Type B pancreatic cell (in vitro differentiated cells): ENCODE data around the gene TPGS2. TPM values are rescaled to one million over a fixed set of nuclear protein-coding genes. Genes with fewer than 3 reads are reported as not detected.

Experiments
- DNase-seq: peaks from one replicate; pipeline ENCODE4 v3.0.0; 2021; ENCODE audit warnings: mixed read lengths; ENCODE audit not compliant: unreplicated experiment; ENCODE audit errors: extremely low spot score
- H3K27ac Mint-ChIP-seq: 2 replicates; pipeline ENCODE4 v1.8.0; 2021; ENCODE audit warnings: mild to moderate bottlenecking, mixed read lengths
- H3K27me3 Mint-ChIP-seq: 2 replicates; pipeline ENCODE4 v1.8.0; 2021; ENCODE audit warnings: mixed read lengths
- H3K36me3 Mint-ChIP-seq: 2 replicates; pipeline ENCODE4 v1.8.0; 2021; ENCODE audit warnings: mixed read lengths
- H3K4me1 Mint-ChIP-seq: one replicate; pipeline ENCODE4 v1.8.0; 2021; ENCODE audit warnings: mixed read lengths; ENCODE audit not compliant: unreplicated experiment
- H3K4me3 Mint-ChIP-seq: 2 replicates; pipeline ENCODE4 v1.8.0; 2021; ENCODE audit warnings: mild to moderate bottlenecking, mixed read lengths
- H3K9me3 Mint-ChIP-seq: 2 replicates; pipeline ENCODE4 v1.8.0; 2021; ENCODE audit warnings: mixed read lengths
- total RNA-seq: library from RNA; stranded (reverse); gene quantifications from 2 replicates; pipeline ENCODE4 v1.2.1, GENCODE V29; 2021; ENCODE audit warnings: low replicate concordance
- TF ChIP-seq, protein P1 (sequence below): fragments of 200-600 bp; sonication (generic); conservative IDR thresholded peaks from 2 replicates; pipeline ENCODE4 v1.5.0; 2021; ENCODE audit warnings: antibody characterized with exemption, mild to moderate bottlenecking

TPGS2 gene
- total RNA-seq, 1 donor from 2014 or later = 121 TPM

GRCh38 chr18:36813824-36814223, 15.0 kb downstream of the TPGS2 start:
- no peaks in the 10 kb centered on the region for H3K9me3 Mint-ChIP-seq
- H3K4me3 Mint-ChIP-seq = no peak overlapping the region
- H3K36me3 Mint-ChIP-seq = peaks cover 28% of the 10 kb centered on the region
- DNase-seq = no peak
- no peaks in the 10 kb centered on the region for H3K27me3 Mint-ChIP-seq
- TF ChIP-seq, protein P1, sequence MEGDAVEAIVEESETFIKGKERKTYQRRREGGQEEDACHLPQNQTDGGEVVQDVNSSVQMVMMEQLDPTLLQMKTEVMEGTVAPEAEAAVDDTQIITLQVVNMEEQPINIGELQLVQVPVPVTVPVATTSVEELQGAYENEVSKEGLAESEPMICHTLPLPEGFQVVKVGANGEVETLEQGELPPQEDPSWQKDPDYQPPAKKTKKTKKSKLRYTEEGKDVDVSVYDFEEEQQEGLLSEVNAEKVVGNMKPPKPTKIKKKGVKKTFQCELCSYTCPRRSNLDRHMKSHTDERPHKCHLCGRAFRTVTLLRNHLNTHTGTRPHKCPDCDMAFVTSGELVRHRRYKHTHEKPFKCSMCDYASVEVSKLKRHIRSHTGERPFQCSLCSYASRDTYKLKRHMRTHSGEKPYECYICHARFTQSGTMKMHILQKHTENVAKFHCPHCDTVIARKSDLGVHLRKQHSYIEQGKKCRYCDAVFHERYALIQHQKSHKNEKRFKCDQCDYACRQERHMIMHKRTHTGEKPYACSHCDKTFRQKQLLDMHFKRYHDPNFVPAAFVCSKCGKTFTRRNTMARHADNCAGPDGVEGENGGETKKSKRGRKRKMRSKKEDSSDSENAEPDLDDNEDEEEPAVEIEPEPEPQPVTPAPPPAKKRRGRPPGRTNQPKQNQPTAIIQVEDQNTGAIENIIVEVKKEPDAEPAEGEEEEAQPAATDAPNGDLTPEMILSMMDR = no peak
- H3K27ac Mint-ChIP-seq = no peak overlapping the region
- peaks cover 11% of the 10 kb centered on the region for H3K4me1 Mint-ChIP-seq

DNA sequence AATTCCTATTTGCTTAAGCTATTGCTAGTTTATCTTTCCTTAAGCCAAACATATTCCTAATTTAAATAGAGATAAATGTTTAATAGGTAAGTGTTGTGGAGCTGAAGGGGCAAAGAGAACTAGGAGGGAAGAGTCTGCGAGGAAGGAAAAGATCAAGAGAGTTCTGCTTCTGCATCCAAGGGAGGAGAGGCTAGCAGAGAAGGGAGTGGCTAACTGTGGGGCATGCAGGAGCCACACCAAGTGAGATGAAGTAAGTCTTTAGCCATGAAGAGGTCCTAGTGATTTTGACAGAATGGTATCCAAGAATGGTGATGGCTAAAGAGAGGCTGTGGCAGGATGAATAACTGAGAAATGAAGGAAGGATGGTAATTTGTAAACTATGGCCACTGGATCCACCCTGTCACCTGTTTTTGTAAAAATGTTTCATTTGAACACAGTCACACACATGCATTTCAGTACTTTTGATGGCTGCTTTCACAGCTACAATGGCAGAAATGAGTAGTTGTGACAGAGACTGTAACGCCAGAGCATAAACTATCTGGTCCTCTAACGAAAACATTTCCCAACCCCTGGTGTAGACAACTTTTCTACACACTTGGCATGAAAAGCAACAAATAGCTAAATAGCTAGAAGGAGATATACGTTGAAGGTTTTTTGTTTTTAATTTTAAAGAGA, 15.6 kb downstream of the TPGS2 start:
- TF ChIP-seq, protein P1 = no peak
- Mint-ChIP-seq H3K9me3 (no peaks in the 10 kb centered on the region), H3K36me3 (peaks cover 22% of the 10 kb centered on the region), H3K27ac (no peak overlapping the region), H3K4me1 (peaks cover 8% of the 10 kb centered on the region), H3K27me3 (no peaks in the 10 kb centered on the region), H3K4me3 (no peak overlapping the region)
- no peak for DNase-seq

- DNase-seq = no peak
- Mint-ChIP-seq H3K27ac (no peak overlapping the region), H3K4me1 (peaks cover 8% of the 10 kb centered on the region), H3K9me3 (no peaks in the 10 kb centered on the region), H3K36me3 (peaks cover 21% of the 10 kb centered on the region), H3K27me3 (no peaks in the 10 kb centered on the region), H3K4me3 (no peak overlapping the region)
- TF ChIP-seq, protein P1 = no peak
Observed at GRCh38 chr18:36812678-36813077, 16.1 kb downstream of the TPGS2 start.

- no peaks in the 10 kb centered on the region for H3K9me3 Mint-ChIP-seq
- no peak overlapping the region for H3K27ac Mint-ChIP-seq
- no peaks in the 10 kb centered on the region for H3K27me3 Mint-ChIP-seq
- no peak overlapping the region for H3K4me3 Mint-ChIP-seq
- H3K4me1 Mint-ChIP-seq = peaks cover 8% of the 10 kb centered on the region
- DNase-seq = no peak
- peaks cover 24% of the 10 kb centered on the region for H3K36me3 Mint-ChIP-seq
- TF ChIP-seq, protein P1 = no peak
Observed at GRCh38 chr18:36811955-36812354, 16.8 kb downstream of the TPGS2 start.

DNA sequence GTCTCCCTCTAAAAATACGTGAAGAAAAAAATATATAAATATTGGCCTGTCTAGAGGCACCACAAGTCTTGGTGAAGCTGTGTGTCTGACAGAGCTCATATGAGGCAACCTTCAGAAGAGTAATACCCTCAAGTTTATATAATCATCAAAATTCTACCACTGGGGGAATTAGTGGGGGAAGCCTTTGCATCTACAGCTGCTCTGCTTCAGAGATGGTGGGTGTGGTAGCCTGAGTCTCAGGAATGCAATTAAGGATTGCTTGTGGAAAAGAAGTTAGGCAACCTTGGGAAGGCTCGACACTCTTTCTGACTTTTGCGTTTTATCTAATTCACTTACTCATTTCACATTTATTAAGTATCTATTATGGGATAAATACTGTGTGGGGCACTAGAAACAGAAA, 17.4 kb downstream of the TPGS2 start:
- Mint-ChIP-seq H3K27me3 (no peaks in the 10 kb centered on the region), H3K4me1 (peaks cover 8% of the 10 kb centered on the region), H3K27ac (no peak overlapping the region), H3K36me3 (peaks cover 24% of the 10 kb centered on the region), H3K4me3 (no peak overlapping the region), H3K9me3 (no peaks in the 10 kb centered on the region)
- TF ChIP-seq, protein P1 = no peak
- no peak for DNase-seq
